Measurements from ENCODE around the gene TMED5.

The TMED5 gene

DNA sequence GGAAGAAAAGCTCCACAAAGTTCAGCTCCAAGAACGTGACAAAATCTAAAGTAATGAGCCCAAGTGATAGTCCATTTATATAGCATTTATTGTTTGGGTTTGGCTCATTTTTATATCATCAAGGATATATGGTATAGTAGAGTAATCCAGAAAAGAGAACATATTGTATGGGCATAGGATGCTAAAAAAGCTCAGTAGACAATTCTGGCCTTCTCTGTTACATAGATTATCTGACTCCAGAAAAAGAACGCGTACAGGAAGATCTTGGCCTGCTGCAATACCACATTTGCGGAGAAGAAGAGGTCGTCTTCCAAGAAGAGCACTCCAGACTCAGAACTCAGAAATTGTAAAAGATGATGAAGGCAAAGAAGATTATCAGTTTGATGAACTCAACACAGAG, 43.8 kb downstream of the TMED5 start:
- in situ Hi-C loops (cut with MboI; ENCODE audit: low pct_unique_long_range_greater_than_20kb, low sequenced_read_pairs): no loop called here
- DNase-seq: no peak

- in situ Hi-C loops (cut with MboI; ENCODE audit: low pct_unique_long_range_greater_than_20kb, low sequenced_read_pairs): no loop called here
- no peak for DNase-seq
Observed at GRCh38 chr1:93132638-93133037, 47.6 kb downstream of the TMED5 start.

- in situ Hi-C loops (cut with MboI; ENCODE audit: low pct_unique_long_range_greater_than_20kb, low sequenced_read_pairs): no loop called here
- DNase-seq: no peak
Observed at GRCh38 chr1:93129507-93130099, 50.6 kb downstream of the TMED5 start.

DNA sequence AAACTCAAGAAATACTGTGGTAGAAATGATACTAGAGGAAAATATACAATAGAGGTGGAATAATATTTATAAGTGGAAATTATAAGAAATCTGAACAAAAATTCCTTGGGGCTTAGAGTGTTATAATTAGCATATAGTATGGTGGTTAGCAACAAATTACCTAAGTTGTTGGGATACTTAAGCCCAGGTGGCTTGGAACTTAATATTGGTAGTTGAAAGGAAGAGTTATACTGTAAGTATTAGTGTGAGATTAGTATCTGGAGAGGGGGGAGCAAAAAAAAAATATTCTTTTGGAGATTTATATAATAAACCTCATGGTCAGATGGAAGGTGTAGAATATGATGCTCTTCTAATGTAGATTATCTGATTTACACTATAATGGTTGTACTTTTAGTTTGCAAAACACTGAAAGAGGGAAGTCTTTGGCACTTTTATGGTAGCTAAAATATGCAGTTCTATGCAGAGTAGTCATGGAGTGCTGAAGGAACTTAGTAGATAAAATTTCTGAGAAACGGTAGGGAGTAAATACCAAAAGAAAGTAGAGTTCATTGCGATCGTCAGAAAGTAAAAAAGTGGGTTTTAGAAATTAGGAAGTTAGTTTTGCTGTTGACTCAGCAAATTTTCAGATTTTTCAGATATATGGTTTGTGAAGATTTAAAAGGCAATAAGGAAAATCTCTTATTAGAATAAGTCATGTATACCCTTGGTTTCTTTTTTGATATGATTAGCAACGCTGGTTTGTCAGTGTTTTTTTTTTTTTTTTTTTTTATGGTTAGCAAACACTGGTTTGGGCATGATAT, 55.5 kb downstream of the TMED5 start:
- in situ Hi-C loops (cut with MboI; ENCODE audit: low pct_unique_long_range_greater_than_20kb, low sequenced_read_pairs): no loop called here
- peak; percentile 19 for DNase-seq

- in situ Hi-C loops (cut with MboI; ENCODE audit: low pct_unique_long_range_greater_than_20kb, low sequenced_read_pairs): no loop called here
- no peak for DNase-seq
Observed at GRCh38 chr1:93123201-93123783, 56.9 kb downstream of the TMED5 start.

GRCh38 chr1:93120614-93121013, 59.6 kb downstream of the TMED5 start:
- in situ Hi-C loops (cut with MboI; ENCODE audit: low pct_unique_long_range_greater_than_20kb, low sequenced_read_pairs): no loop called here
- no peak for DNase-seq

- in situ Hi-C loops (cut with MboI; ENCODE audit: low pct_unique_long_range_greater_than_20kb, low sequenced_read_pairs): no loop called here
- no peak for DNase-seq
Observed at GRCh38 chr1:93114391-93114790, 65.8 kb downstream of the TMED5 start.

DNA sequence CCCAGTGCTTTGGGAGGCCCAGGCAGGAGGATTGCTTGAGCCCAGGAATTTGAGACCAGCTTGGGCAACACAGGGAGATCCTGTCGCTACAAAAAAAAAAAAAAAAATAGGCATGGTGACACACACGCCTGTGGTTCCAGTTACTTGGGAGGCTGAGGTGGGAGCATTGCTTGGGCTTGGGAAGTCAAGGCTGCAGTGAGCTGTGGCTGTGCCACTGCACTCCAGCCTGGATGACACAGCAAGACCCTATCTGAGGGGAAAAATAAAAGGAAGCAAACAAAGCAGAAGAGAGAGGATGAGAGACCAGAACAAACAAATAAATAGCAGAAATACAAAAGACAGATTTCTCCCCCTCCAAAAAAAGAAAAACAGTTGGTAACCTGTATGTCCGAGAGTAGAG, 67.1 kb downstream of the TMED5 start:
- in situ Hi-C loops (cut with MboI; ENCODE audit: low pct_unique_long_range_greater_than_20kb, low sequenced_read_pairs): no loop called here
- no peak for DNase-seq

- in situ Hi-C loops (cut with MboI; ENCODE audit: low pct_unique_long_range_greater_than_20kb, low sequenced_read_pairs): no loop called here
- DNase-seq: no peak
Observed at GRCh38 chr1:93111561-93111960, 68.7 kb downstream of the TMED5 start.

- in situ Hi-C loops (cut with MboI; ENCODE audit: low pct_unique_long_range_greater_than_20kb, low sequenced_read_pairs): no loop called here
- no peak for DNase-seq
Observed at GRCh38 chr1:93111065-93111464, 69.1 kb downstream of the TMED5 start.

GRCh38 chr1:93109578-93109977, 70.6 kb downstream of the TMED5 start:
- no peak for DNase-seq
- in situ Hi-C loops (cut with MboI; ENCODE audit: low pct_unique_long_range_greater_than_20kb, low sequenced_read_pairs): no loop called here

DNA sequence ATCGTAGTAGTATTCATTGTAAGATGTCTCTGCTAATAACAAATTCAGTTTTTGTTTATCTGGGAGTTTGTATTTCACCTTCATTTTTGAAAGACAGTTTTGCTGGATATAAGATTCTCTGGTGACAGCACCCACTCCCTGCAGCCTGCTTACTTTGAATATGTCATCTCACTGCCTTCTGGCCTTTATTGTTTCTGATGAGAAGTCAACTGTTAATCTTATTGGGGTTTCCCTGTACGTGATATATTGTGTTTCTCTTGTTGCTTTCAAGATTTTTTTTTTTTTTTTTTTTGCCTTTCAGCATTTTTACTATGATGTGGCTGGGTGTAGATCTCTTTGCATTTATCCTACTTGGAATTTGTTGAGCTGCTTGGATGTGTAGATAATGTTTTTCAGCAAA, 71.9 kb downstream of the TMED5 start:
- DNase-seq: no peak
- in situ Hi-C loops (cut with MboI; ENCODE audit: low pct_unique_long_range_greater_than_20kb, low sequenced_read_pairs): no loop called here

GRCh38 chr1:93107395-93107794, 72.8 kb downstream of the TMED5 start:
- in situ Hi-C loops (cut with MboI; ENCODE audit: low pct_unique_long_range_greater_than_20kb, low sequenced_read_pairs): no loop called here
- DNase-seq: no peak

DNA sequence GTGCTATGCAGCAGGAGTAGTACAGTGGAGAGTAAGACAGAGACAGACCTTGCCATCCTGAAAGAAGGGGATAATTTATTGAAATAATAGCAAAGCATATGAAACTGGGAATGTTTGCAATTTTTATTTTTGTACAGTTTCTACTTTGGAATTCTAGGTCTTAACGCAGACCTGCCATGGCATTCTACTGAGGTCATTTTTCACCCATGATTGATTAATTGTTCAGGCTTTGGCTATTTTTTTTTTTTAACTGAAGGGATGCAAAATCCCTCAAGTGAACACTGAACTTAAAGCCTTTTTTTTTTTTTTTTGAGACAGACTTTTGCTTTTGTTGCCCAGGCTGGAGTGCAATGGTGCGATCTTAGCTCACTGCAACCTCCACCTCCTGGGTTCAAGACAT, 74.0 kb downstream of the TMED5 start:
- in situ Hi-C loops (cut with MboI; ENCODE audit: low pct_unique_long_range_greater_than_20kb, low sequenced_read_pairs): no loop called here
- no peak for DNase-seq

DNA sequence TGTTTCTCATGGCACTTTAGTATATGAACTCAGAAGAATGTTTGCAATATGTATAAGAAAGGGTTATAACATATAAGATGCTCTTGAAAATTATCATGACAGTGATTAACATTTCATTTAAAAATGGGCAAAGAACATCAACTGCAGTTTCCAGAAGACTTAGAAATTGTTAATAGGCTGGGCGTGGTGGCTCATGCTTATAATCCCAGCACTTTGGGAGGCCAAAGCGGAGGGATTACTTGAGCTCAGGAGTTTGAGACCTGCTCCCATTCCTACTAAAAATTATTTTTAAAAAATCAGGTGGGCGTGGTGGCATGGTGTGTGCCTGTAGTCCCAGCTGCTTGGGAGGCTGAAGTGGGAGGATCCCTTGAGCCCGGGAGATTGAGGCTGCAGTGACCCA, 78.1 kb downstream of the TMED5 start:
- in situ Hi-C loops (cut with MboI; ENCODE audit: low pct_unique_long_range_greater_than_20kb, low sequenced_read_pairs): no loop called here
- DNase-seq: no peak
